Measurements from ENCODE around the gene GSTP1. TPM values are rescaled to one million over a fixed set of nuclear protein-coding genes. Genes with fewer than 3 reads are reported as not detected.
"Not testable (repeated sequence)": the region's sequence is repeated elsewhere in the genome, so short reads cannot be mapped to it uniquely, and the experiment has no call there.

The GSTP1 gene
- total RNA-seq (ENCODE audit: insufficient read depth, low replicate concordance): 587 TPM

DNA sequence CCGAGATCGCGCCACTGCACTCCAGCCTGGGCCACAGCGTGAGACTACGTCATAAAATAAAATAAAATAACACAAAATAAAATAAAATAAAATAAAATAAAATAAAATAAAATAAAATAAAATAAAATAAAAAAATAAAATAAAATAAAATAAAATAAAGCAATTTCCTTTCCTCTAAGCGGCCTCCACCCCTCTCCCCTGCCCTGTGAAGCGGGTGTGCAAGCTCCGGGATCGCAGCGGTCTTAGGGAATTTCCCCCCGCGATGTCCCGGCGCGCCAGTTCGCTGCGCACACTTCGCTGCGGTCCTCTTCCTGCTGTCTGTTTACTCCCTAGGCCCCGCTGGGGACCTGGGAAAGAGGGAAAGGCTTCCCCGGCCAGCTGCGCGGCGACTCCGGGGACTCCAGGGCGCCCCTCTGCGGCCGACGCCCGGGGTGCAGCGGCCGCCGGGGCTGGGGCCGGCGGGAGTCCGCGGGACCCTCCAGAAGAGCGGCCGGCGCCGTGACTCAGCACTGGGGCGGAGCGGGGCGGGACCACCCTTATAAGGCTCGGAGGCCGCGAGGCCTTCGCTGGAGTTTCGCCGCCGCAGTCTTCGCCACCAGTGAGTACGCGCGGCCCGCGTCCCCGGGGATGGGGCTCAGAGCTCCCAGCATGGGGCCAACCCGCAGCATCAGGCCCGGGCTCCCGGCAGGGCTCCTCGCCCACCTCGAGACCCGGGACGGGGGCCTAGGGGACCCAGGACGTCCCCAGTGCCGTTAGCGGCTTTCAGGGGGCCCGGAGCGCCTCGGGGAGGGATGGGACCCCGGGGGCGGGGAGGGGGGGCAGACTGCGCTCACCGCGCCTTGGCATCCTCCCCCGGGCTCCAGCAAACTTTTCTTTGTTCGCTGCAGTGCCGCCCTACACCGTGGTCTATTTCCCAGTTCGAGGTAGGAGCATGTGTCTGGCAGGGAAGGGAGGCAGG, at the start of gene GSTP1:
Gene GSTP1 (plus strand): TSS at position 566 of the 958 bp plus-strand sequence. CDS start 32 bp downstream, at position 598.
- peak; percentile 95 for DNase-seq (ENCODE audit: low spot score)

DNA sequence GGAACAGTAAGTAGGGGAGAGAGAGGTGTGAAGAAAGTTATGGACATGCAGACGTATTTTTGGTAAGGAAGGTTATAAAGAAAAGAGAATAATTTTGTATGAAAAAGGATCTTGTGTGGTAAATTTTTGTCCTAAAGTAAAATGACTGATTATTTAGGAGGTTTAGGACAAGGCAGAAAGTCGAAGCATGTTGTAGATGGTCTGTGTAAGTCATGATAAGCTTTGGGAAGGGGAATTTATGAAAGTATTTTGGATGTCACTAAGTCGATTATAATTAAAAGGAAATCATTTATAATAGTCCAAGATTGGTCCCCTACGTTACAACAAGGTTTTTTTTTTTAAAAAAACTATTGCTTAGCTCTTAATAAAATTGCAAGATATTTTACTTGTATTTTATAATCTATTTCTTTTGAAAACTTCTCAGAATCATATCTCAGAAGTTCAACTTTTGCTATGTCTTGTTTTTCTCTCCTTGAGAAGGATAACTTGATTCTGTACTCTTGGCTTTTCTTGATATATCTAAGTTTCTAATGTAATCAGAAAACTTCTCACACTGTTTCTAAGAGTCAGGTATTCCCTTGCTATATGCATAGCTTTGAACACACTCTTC, 49.4 kb upstream of the GSTP1 start:
- DNase-seq (ENCODE audit: low spot score): no peak

DNA sequence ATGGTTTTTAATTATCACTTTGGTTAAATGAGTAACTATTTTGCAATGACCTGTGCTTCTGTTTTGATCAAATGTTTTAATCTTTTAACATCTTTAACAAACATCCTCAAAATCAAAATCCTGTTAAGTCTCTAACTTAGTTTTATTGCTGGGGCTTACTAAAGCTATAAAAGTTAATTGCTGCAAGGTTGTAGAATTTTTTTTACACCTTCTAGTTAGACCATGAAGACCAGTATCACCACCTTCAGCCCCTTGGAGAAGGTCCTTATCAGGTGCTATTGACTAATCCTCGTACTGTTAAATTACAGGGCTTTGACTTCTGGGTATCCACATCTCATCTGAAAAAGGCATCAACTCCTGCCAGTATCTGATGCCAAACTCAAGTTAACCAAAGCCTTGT, 48.1 kb upstream of the GSTP1 start:
- no peak for DNase-seq (ENCODE audit: low spot score)

DNA sequence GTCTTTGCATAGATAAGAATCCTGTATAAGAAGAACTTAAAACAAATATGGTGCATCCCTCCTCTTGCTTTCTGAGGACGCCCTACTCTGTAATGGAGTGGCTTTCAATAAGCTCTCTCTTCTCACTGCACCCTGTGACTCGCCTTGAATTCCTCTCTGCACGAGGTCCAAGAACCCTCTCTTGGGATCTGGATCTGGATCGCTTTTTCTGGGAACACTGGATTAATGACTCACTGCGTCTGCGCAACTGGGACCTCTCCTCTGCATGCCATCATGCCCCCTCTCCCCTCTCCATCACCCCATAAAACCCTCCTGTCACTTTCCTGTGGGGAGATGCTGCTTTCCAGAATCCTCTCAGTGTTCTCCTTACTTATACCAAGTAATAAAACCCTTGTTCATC, 45.3 kb upstream of the GSTP1 start:
- DNase-seq (ENCODE audit: low spot score): peak; percentile 13

DNA sequence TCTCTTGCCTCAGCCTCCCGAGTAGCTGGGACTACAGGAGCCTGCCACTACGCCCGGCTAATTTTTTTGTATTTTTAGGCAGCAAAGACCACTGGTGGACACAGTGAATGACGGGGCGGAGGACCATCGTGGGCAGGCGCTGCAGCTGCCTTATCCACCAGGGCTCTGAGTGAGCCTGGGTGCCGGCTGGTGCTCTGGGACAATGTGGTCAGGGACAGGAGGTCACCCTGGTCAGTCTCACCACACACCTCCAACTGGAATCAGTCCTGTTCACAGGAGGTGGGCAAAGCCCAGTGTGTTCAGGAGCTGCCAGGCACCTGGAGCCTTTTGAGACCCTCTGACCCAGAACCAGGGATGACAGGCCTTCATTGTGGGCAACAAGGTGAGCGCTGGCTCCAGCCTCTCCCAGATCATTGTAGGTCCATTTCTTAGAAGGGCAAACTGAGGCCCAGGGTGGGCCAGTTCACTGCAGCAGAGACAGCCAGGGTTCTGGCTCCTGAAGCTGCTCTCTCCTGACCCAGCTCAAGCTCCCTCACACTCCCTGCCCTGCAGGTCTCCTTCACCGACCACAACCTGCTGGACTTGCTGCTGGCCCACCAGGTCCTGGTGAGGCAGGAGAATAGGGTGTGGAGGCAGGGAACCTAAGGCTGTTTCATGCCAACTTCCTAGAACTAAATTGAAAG, 44.6 kb upstream of the GSTP1 start:
- no peak for DNase-seq (ENCODE audit: low spot score)

DNA sequence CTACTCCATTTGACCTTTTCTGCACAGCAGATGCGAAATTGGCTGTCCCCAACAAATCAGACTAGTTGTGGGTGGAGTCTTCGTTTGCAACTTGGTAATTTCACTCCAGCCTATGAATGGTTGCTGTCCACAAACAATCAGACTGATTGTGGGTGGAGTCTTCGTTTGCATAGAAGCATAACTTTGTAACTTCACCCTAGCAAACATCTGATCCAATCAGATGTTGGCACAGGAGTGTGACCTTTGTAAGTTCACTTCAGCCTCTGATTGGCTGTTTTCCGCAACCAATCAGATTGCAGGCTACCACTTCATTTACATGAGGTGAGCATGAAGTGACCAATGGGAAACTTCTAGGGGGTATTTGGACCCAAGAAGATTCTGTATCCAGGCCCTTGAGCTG, 44.1 kb upstream of the GSTP1 start:
- DNase-seq (ENCODE audit: low spot score): no peak

DNA sequence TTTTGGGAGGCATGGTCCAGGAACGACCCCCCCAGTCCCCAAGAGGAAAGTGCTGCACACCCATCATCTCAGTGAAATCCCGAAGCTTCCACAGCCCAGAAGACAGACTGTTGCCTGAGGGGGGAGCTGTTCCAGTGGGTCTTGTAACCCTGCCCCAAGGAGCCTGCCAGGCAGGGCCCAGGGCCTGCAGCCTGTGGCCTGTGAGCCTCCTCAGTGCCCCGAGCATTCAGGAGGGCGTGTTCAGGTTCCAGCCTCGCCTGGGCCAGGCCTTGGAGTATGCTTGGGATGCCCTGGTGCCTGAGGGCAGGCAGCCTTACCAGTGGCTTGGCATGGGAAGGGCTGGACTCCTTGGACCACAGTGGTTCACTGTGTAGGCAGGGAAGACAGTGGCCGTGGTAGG, 42.4 kb upstream of the GSTP1 start:
- no peak for DNase-seq (ENCODE audit: low spot score)

DNA sequence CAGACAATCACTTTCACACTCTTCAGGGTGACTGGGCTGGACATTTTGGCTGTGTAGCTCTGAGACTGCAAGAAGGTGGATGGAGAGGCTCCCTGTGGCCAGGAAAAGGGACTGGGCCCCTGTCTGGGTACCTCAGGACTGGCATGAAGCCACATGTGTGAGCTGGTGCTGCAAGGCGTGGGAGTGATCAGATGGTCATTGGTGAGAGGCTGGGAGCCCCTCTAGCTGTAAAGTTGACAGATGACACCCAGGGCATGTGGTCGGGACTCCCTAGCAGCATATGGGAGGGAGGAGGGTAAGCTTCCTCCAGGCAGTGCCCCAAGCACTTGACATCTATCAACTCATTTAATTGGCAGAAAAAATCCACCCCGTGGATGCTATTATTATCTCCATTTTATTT, 41.4 kb upstream of the GSTP1 start:
- DNase-seq (ENCODE audit: low spot score): no peak

DNA sequence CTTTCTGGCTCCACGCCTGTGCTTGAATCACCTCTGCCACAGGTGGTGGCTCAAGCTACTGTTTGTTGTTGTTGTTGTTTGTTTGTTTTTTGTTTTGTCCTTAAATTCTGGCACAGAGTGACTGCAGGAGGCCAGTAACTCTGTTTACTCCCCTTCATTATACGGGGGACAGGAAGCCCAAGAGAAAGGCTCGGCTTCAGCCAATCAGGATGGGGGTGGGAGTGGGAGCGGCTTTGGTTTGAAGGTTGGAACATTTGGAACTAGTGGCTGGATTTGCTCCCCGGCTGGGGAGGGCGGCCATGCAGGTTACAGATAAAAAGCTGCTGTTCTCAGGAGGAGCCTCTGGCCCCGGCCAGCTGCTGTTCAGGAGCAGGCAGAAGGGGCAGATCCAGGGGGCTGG, 40.6 kb upstream of the GSTP1 start:
- DNase-seq (ENCODE audit: low spot score): no peak

DNA sequence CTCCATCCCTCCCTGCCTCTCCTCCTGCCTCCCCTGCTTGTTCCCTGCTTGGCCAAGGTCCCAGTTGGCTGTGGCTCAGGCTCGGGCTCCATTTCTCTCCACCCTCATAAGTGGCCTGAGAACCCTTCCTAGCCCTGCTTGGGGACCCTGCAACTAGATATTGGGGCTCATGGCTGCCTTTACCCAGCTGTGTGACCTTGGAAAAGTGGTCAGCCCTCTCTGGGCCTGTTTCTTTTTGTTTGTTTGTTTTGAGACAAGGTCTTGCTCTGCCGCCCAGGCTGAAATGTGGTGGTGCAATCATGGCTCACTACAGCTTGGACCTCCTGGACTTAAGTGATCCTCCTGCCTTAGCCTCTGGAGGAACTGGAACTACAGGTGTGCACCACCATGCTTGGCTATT, 40.0 kb upstream of the GSTP1 start:
- no peak for DNase-seq (ENCODE audit: low spot score)

DNA sequence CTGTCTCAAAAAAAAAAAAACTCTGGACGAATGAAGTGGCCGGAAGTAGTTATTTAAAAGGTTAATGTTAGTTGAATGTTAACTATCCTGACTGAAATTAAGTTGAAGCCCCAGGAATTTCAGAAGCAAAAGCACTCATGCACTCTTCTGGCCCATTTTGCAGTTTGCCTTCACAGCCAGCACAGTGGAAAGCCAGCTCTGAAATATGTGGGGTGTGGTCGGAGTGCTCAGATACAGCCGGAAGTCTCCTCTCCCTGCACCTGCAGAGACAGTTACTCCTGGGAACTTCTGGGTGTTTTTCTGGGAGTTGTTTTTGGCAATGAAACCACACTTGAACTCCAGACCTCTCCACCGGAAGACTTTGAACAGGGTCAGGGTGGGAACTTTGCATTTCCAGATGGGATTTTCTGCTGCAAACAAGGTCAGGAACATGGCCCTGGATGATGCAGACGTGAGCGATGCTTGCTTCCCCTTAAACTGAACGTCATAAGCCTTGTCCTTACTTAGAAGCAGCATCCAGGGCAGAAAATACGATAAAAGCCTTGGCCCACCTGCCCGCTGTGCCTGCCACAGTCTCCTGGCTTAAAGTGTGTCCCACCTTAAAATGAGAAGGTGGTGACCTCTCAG, 38.9 kb upstream of the GSTP1 start:
- DNase-seq (ENCODE audit: low spot score): no peak

DNA sequence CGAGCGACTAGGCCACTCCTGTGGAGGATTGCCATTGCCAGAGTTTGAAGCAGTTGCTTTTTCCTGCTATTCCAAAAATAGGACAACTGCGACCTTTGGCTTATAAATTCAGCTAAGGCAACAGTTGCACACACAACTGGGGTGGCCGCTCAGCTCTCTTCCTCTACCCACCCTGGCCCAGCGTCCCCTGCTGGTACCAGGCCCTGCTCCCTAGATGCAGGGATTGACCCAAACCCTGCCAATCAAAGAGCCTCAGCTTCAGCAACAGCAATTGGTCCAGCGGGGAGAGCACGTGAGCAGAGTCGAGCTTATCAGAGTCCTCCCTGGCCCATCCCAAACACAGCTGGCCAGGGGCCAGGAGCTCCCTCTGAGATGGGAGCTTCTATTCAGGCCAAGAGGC, 38.3 kb upstream of the GSTP1 start:
- DNase-seq (ENCODE audit: low spot score): no peak

DNA sequence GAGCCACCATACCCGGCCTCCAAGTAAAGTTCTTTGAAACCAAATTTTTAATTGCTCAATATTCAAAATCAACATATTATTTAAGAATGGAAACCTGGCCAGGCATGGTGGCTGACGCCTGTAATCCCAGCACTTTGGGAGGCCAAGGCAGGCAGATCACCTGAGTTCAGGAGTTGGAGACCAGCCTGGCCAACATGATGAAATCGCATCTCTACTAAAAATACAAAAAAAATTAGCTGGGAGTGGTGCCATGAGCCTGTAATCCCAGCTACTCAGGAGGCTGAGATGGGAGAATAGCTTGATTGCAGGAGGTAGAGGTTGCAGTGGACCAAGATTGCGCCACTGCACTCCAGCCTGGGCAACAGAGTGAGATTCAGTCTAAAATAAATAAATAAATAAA, 35.5 kb upstream of the GSTP1 start:
- DNase-seq (ENCODE audit: low spot score): not testable (repeated sequence)

DNA sequence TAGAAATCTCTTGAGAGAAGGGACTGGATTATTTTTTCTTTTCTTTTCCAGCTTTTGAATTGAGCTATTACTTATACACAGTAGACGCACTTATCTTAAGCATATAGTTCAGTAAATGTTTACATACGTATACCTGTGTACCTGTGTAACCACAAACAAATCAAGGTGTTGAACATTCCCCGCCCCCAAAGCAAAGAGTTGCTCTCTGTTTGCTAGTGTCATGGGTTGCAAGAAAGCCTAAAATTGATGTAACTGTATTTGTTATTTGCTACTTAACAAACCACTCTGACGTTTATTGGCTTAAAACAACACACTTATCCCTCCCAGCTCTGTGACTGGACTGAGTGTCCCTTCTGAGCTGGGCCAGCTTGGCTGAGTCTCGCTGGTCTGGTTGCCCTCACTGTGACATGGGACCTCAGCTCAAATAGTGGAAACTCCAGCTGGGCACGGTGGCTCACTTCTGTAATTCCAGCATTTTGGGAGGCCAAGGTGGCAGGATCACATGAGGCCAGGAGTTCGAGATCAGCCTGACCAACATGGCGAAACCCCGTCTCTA, 35.0 kb upstream of the GSTP1 start:
- DNase-seq (ENCODE audit: low spot score): no peak

DNA sequence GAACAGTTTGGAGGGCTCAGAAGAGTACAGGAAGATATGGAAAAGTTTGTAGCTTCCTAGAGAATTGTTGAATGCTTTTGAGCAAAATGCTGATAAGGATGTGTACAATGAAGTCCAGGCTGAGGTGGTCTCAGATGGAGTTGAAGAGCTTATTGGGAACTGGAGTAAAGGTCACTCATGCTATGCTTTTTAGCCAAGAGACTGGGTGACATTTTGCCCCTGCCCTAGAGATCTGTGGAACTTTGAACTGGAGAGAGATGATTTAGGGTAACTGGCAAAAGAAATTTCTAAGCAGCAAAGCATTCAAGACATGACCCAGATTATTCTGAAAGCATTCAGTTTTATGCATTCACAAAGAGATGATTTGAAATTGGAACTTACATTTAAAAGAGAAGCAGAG, 32.5 kb upstream of the GSTP1 start:
- DNase-seq (ENCODE audit: low spot score): no peak

DNA sequence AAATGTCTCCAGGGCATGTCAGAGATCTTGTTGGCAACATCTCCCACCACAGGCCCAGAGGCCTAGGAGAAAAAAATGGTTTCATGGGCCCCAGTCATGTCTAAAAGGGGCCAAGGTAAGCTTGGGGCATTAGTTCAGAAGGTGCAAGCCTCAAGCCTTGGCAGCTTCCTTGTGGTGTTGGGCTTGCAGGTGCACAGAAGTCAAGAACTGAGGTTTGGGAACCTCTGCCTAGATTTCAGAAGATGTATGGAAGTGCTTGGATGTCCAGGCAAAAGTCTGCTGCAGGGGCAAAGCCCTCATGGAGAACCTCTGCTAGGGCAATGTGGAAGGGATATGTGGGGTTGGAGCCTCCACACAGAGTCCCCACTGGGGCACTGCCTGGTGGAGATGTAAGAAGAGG, 31.9 kb upstream of the GSTP1 start:
- DNase-seq (ENCODE audit: low spot score): not testable (repeated sequence)

DNA sequence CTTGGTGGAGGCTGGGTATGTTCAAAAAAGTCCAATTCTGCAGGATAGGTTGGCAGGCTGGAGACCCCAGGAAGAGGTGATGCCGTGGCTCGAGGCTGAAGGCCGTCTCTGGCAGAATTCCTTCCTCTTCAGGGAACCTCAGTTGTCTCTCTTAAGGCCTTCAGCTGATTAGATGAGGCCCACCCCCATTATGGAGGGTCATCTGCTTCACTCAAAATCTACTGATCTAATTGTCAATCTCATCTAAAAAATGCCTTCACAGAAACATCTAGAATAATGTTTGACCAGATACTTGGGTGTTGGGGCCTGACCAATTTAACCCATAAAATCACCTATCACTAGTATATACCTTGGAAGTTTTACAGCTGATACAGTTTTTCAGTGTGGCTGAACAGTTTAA, 27.4 kb upstream of the GSTP1 start:
- DNase-seq (ENCODE audit: low spot score): no peak

DNA sequence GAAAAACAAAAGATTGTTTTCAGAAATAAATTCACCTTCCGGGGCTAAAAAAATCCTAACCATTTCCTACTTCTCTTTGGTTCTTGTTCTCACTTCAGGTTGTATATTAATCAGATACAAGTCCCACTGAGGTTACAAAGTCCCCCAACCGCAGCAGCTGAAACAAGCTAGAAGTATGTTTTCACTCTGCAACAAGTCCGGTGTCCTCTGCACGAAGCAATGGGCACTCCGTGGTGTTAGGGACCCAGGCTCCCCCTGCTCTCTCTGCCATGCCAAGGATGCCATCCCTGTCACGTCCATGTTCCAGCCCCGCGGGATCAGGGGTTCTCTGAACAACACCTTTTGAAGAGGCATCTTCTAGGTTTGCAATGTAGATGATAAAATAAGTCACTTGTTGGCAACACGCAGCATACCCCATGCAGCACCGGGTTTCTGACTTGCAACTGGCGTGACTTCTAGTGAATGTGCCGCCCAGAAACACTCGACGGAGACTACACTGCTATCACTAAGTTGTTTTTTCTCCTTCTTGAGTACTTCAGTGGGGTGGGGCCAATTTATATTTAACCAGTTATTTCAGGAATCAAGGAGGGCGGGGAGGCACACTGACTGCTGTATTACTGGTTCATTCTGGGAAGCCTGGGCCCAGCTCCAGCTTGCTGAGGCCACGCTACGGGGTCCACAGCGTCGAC, 25.4 kb upstream of the GSTP1 start:
- peak; percentile 80 for DNase-seq (ENCODE audit: low spot score)

DNA sequence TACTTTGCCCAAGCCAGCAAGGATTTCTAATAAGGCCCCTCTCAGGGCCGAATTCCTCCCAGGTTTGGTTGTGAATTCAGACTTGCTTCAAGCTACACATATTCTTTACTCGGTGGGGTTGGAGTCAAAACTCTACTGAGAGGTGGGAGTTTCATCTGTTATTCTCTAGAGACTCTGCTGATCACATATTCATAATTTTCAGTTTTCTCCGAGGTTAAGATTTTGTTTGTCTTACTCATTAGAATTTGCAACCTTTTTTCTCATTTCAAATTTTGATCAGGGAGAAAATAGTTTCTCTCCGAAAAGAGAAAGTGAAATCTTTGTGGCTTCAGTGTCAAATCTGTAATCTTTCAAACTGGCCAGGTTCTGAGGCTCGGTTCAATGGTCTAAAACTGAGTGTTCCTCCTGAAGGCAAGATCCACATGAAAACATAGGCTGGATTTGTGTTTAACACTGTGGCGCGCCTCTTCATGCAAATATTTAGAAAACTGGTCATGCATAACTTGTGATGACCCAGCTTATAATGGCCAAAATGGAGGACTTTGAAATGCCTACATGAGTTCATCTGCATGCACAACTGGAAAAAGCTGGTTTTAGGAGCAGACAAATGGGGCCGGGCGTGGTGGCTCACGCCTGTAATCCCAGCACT, 21.5 kb upstream of the GSTP1 start:
- no peak for DNase-seq (ENCODE audit: low spot score)

DNA sequence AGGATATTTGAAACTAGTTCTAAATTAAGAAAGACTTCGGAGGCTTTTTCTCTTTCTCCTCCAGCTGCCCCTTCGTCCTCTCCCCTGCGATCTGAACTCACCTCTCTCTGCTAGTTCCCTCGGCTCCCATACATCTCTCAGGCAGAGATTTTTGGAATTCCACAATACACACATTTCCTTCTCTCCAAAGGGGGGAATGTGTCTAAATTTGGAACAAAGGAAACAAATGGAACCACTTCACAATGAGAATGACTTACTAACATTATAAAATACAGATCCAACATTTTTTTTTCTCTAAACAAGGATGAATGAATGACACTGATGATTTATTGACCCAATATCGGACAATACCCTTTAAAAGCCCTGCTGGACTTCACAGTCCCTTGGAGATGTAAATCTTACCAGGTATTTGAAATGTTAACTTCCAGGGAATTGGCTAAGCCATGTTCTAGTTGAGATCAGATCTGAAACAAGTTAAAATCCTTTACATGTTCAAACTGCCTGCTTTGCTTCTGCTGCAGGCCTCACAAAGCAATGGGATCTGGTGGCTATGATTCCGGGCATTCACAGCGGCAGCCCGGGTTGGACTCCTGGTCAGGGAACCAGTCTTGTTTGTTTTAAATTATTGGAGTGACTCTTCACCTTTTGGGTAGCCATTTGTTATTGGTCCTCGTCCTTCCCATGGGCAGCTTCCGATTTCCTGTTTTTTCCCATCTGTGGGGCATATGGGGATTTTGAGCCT, 20.5 kb upstream of the GSTP1 start:
- DNase-seq (ENCODE audit: low spot score): peak; percentile 27

All from umbilical cord (tissue), 2 donors.